ES-I3 (cell line): ENCODE measurements around the gene CYP2A13.
"Not testable (repeated sequence)": the region's sequence is repeated elsewhere in the genome, so short reads cannot be mapped to it uniquely, and the experiment has no call there.

Source experiments
- H3K36me3 ChIP-seq: 2 replicates; pipeline ENCODE4 v1.6.1; 2013; ENCODE audit warnings: mild to moderate bottlenecking, low read length, control low read depth, moderate library complexity; ENCODE audit not compliant: insufficient read depth
- H3K4me1 ChIP-seq: 2 replicates; pipeline ENCODE4 v1.6.1; 2013; ENCODE audit warnings: mild to moderate bottlenecking, control low read depth, low read length; ENCODE audit not compliant: insufficient read depth
- H3K9ac ChIP-seq: 2 replicates; pipeline ENCODE4 v1.6.1; 2013; ENCODE audit warnings: low read depth, mild to moderate bottlenecking, low read length, moderate library complexity
- H3K9me3 ChIP-seq: 2 replicates; pipeline ENCODE4 v1.6.1; 2013; ENCODE audit warnings: mild to moderate bottlenecking, low read length, moderate library complexity; ENCODE audit not compliant: control insufficient read depth, insufficient read depth

Gene CYP2A13

DNA sequence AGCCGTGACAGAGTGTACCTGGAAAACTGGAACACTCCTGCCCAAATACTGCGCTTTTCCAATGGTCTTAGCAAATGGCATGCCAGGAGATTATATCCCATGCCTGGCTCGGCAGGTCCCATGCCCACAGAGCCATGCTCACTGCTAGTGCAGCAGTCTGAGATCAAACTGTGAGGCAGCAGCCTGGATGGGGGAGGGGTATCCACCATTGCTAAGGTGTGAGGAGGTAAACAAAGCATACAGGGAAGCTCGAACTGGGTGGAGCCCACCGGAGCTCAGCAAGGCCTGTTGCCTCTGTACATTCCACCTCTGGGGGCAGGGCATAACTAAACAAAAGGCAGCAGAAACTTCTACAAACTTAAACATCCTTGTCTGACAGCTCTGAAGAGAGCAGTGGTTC, 10.5 kb downstream of the CYP2A13 start:
- Histone ChIP-seq H3K36me3 (no peaks in the 10 kb centered on the region), H3K4me1 (no peaks in the 10 kb centered on the region), H3K9me3 (peaks cover 3% of the 10 kb centered on the region; the same call in 1 of the 2 replicates), H3K9ac (no peak overlapping the region)

DNA sequence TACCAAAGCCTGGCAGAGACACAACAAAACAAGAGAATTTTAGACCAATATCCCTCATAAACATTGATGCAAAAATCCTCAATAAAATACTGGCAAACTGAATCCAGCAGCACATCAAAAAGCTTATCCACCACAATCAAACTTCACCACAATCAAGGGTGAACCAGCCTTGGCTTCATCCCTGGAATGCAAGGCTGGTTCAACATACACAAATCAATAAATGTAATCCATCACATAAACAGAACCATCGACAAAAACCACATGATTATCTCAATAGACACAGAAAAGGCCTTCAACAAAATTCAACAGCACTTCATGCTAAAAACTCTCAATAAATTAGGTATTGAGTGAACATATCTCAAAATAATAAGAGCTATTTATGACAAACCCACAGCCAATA, 14.0 kb downstream of the CYP2A13 start:
- not testable (repeated sequence) for H3K4me1 ChIP-seq, H3K9ac ChIP-seq, H3K36me3 ChIP-seq, H3K9me3 ChIP-seq

DNA sequence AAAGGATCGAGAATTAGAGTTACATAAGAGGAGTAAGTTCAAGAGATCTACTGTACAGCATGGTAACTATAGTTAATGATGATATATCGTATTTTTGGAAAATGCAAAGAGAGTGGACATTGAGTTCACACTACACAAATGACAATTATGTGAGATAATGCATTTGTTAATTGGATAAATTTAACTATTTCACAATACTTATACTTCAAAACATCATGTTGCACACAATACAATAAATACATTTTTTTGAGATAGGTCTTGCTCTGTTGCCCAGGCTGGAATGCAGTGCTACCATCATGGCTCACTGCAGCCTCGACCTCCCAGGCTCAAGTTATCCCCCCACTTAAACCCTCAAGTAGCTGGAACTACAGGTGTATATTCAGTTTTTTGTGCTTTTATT, 17.9 kb downstream of the CYP2A13 start:
- Histone ChIP-seq H3K9me3 (no peaks in the 10 kb centered on the region), H3K9ac (no peak overlapping the region), H3K4me1 (no peaks in the 10 kb centered on the region), H3K36me3 (no peaks in the 10 kb centered on the region)

DNA sequence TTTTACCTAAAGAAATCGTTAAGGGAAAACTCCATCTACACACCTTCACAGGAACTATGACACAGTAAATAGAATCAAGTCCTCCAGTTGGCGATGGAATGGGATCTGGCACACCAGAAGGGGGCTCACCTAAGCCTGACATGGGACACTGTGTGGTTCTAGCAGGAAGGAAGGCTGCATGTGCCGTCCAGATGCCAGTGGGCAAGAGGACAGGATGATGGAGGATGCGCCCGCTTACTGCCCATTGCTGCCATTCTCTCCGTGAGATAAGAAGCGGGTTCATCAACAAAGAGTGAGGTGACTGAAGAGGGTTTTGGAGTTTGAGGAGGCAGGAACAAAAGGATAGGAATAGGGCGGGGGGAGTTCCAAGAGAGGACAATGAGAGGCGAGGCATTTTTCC, 23.0 kb downstream of the CYP2A13 start:
- no peaks in the 10 kb centered on the region for H3K4me1 ChIP-seq
- no peaks in the 10 kb centered on the region for H3K36me3 ChIP-seq
- H3K9ac ChIP-seq: no peak overlapping the region
- H3K9me3 ChIP-seq: peaks cover 3% of the 10 kb centered on the region; the same call in 1 of the 2 replicates

DNA sequence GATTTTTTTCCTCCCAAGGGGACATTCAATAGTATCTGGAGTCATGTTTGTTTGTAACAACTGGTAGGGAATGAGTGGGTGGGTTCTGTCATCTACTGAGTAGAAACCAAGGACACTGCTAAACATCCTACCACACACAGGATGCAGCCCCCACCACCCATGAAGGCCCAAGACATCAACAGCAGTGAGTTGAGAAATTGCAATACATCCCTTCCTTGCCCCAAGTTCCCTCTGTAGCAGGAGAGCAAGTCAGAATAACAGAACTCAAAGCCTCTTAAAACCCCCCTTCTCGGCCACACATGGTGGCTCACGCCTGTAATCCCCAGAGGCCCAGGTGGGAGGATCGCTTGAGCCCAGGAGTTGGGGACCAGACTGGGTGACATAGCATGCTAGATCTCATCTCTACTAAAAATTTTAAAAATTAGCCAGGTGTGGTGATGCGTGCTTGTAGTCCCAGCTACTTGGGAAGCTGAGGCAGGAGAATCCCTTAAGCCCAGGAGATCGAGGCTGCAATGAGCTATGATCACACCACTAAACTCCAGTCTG, 23.6 kb downstream of the CYP2A13 start:
- Histone ChIP-seq H3K36me3 (no peaks in the 10 kb centered on the region), H3K9ac (no peak overlapping the region), H3K9me3 (peaks cover 3% of the 10 kb centered on the region; the same call in 1 of the 2 replicates), H3K4me1 (no peaks in the 10 kb centered on the region)

DNA sequence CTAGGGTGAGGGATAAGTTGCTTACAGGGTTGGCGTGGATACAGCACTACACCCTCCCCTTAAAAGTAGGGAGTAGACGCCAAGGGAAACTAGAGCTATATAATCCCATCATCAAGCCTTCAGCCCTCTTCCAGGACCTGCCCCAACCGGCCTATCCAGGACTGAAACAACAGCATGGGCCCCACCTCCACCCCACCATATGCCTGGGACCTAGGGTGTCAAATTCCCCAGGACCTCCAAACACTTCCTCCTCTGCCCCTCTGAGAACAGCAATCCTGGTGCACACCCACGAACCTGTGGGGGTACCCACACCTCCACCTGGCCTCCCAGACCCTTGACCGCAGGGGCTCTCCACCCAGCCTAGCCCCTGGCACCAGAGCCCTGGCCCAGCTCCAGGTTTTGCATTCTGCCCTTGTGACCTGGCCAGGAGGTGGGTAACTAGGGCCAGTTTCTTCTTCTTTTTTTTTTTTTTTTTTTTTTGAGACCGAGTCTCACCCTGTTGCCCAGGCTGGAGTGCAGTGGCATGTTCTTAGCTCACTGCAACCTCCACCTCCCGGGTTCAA, 24.6 kb downstream of the CYP2A13 start:
- Histone ChIP-seq H3K4me1 (no peaks in the 10 kb centered on the region), H3K36me3 (no peaks in the 10 kb centered on the region), H3K9ac (no peak overlapping the region), H3K9me3 (peaks cover 3% of the 10 kb centered on the region; the same call in 1 of the 2 replicates)

DNA sequence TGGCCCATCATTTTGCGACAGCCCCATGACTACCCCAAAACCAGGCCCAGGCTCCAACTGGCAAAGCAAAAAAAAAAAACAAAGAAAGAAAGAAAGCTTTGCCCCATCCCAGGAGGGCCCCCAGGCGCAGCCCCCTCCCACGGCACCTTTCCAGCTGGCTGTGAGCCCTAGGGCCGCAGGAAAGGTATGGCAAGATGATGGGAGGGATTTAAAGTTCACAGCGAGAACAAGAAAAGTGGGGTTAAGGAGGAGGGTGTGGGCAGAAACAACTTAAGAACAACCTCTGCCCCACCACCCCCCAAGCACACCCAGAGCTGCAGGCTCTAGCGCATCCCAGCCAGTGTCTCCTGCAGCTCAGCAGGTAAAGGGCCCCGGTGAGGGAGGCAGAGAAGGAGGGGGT, 25.9 kb downstream of the CYP2A13 start, which contains the start of gene CYP2F1:
TSS of gene CYP2F1 (plus strand) at position 301 of the 400 bp plus-strand sequence. CDS start 1,757 bp downstream, outside the sequence.
- Histone ChIP-seq H3K4me1 (no peaks in the 10 kb centered on the region), H3K36me3 (no peaks in the 10 kb centered on the region), H3K9me3 (peaks cover 3% of the 10 kb centered on the region; the same call in 1 of the 2 replicates), H3K9ac (no peak within 1 kb of the TSS)

DNA sequence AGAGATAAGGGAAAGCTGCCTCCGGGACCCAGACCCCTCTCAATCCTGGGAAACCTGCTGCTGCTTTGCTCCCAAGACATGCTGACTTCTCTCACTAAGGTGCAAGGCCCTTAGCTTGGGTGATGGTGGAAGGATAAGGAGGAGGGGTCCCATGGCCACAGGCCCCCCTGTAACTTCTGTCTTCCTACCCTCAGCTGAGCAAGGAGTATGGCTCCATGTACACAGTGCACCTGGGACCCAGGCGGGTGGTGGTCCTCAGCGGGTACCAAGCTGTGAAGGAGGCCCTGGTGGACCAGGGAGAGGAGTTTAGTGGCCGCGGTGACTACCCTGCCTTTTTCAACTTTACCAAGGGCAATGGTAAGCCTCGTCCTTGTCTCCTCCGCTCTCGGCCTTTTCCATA, 28.0 kb downstream of the CYP2A13 start:
- Histone ChIP-seq H3K4me1 (no peaks in the 10 kb centered on the region), H3K9me3 (peaks cover 3% of the 10 kb centered on the region; the same call in 1 of the 2 replicates), H3K36me3 (no peaks in the 10 kb centered on the region), H3K9ac (no peak overlapping the region)

DNA sequence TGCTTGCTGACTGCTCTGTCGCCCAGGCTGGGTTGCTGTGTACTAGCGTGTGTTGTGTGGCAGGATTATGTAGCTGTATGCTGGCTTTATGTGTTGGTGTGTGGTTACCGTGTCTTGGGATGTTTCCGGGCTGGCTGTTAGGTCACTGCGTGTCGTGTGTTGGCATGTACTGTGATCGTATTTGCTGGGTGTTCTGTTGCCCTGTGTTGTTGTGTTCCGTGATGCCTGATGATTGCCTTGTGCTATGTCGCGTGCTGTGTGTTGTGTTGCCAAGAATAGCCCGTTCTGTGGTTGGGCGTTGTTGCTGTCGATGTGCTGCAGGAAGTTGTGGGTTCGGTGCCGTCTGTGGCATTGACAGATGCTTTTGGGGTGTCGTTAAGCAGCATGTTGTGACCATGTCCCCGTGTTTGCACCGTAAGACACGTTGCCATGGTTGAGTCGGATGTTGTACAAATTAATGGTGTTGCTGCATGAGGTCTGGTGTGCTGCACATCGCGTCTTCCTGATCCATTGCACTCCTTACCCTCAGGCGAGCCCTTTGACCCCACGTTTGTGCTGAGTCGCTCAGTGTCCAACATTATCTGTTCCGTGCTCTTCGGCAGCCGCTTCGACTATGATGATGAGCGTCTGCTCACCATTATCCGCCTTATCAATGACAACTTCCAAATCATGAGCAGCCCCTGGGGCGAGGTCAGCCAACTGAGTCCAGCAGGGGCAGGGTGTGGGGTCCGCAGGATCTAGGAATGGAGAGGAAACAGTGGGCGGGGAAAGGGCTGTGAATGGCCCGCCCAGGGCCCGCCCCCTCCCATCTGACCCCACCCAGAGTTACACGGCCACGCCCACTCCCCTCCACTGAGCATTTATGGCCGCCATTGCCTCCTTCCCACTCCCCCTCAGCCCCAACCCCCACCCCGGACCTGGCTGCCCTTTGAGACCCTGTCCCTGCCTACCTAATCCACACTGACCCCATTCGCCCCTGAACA, 33.0 kb downstream of the CYP2A13 start:
- not testable (repeated sequence) for H3K4me1 ChIP-seq, H3K9ac ChIP-seq, H3K36me3 ChIP-seq, H3K9me3 ChIP-seq

DNA sequence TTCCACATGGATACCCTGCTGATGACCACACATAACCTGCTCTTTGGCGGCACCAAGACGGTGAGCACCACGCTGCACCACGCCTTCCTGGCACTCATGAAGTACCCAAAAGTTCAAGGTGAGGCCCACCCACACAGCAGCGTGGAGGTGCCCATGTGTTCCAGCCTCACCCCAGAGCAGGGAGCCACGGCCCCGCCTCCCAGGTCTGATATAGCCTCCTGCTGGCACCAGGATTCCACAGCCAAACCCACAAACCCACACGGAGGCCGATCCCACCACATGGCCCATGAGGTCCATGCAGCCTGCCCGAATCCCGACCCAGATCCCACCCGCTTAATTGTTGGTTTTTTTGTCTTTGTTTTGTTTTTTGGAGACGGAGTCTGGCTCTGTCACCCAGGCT, 34.6 kb downstream of the CYP2A13 start:
- not testable (repeated sequence) for H3K4me1 ChIP-seq, H3K9ac ChIP-seq, H3K36me3 ChIP-seq, H3K9me3 ChIP-seq

DNA sequence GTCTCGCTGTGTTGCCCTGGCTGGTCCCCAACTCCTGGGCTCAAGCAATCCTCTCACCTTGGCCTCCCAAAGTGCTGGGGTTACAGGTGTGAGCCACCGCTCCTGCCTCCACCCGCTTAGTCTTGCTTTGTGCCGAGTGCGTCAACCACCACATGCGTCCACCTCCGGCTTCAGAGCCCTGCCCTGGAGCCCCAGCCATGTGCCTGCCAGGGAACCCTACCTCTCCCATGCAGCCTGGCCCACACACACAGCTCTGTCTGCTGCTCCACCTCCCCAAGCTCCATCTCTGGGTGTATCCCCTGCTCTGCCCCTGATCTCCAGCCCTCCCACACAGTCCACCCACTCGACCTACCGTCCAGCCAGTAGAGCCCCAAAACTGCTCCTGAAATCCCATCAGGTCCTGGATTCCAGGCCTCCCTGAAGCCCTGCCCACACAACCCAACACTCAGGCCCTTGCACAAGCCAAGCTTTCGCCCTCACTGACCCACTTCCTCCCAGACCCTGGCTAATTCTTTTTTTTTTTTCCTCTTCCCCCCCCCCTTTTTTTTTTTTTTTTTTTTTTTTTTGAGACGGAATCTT, 35.6 kb downstream of the CYP2A13 start:
- Histone ChIP-seq H3K9me3 (no peaks in the 10 kb centered on the region), H3K9ac (no peak overlapping the region), H3K4me1 (no peaks in the 10 kb centered on the region), H3K36me3 (no peaks in the 10 kb centered on the region)

DNA sequence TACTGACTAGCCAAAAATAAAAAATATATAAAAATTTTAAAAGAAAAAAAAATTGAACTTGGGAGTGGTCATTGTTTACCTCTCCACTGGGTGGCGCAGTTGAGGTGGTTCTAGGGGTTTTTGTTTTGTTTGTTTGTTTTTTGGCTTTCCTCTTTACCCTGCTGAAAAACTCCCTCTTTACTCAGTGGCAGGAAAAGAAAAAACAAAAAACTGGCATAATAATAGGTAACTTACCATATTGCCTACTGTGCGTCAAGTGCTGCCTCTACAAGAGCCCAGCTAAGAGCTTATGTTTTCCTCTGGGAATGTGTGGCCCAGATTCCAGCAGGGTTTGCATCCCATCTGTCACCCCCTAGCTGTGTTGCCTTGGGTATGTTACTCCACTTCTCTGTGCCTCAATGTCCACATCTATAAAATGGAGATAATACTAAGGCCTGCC, 38.5 kb downstream of the CYP2A13 start:
- H3K36me3 ChIP-seq, H3K4me1 ChIP-seq, H3K9me3 ChIP-seq, H3K9ac ChIP-seq: not testable (repeated sequence)

DNA sequence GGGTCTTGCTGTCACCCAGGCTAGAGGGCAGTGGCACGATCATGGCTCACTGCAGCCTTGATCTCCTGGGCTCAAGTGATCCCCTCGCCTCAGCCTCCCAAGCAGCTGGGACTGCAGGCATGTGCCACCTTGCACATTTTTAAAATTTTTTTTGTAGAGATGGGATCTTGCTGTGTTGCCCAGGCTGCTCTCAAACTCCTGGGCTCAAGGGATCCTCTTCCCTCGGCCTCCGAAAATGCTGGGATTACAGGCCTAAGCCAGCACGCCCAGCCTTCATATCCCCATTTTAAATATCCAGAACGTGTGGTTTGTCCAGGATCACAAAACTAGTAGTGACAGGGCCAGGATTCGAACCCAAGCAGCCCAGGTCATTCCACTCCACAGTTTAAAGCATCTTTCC, 39.1 kb downstream of the CYP2A13 start:
- H3K9me3 ChIP-seq, H3K4me1 ChIP-seq, H3K9ac ChIP-seq, H3K36me3 ChIP-seq: not testable (repeated sequence)

DNA sequence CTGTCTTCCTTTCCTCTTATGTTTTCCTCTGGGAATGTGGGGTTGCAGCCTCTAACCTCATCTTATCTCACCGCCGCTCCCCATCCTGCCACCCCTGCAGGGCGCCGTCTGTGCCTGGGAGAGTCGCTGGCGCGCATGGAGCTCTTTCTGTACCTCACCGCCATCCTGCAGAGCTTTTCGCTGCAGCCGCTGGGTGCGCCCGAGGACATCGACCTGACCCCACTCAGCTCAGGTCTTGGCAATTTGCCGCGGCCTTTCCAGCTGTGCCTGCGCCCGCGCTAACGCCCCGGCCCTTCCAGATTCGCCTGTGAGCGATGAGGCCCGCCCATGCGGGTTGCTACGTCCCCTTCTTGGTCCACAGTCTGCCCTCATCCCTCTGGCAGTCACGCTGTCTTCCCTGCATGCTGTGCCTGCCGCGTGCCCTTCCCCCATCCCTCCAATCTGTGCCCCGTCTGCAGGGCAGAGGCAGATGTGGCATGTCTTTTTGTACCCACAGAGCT, 39.6 kb downstream of the CYP2A13 start:
- not testable (repeated sequence) for H3K9ac ChIP-seq, H3K36me3 ChIP-seq, H3K4me1 ChIP-seq, H3K9me3 ChIP-seq
